ENCODE results near the gene KLK8. TPM values are rescaled to one million over a fixed set of nuclear protein-coding genes. Genes with fewer than 3 reads are reported as not detected.

Gene KLK8
- total RNA-seq, 1 donor from 2014 or later: not detected

- no peak overlapping the region for H3K4me3 Mint-ChIP-seq (ENCODE audit: unreplicated experiment)
- DNase-seq: no peak
- H3K27me3 Mint-ChIP-seq (ENCODE audit: unreplicated experiment): peaks cover 4% of the 10 kb centered on the region
Observed at GRCh38 chr19:51007488-51007887, 6.1 kb upstream of the KLK8 start.

DNA sequence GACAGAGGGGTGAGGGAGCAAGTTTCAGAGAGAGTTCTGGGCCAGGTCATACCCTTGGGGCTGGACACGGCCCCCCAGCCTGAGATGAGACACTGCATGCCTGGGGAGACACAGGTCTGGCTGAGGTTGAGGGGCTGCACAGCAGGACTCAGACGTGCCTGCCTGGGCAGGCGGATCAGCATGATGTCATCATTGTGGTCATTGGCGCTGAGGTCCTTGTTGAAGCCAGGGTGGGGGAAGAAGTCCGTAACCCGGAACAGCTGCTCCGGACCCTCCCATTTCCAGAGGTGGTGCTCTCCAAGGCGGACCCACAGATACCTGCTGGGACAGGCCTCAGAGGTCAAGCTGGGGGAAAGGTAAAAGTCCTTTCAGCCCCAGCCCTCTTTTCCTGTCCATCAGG is 5.0 kb upstream of the KLK8 start:
- Mint-ChIP-seq H3K27me3 (ENCODE audit: unreplicated experiment) (peaks cover 8% of the 10 kb centered on the region), H3K4me1 (ENCODE audit: low read depth, unreplicated experiment) (no peaks in the 10 kb centered on the region), H3K4me3 (ENCODE audit: unreplicated experiment) (no peak overlapping the region), H3K36me3 (ENCODE audit: unreplicated experiment) (no peaks in the 10 kb centered on the region), H3K27ac (ENCODE audit: unreplicated experiment) (no peak overlapping the region), H3K9me3 (ENCODE audit: unreplicated experiment) (peaks cover 1% of the 10 kb centered on the region)
- no peak for DNase-seq
- TF ChIP-seq, protein P1, sequence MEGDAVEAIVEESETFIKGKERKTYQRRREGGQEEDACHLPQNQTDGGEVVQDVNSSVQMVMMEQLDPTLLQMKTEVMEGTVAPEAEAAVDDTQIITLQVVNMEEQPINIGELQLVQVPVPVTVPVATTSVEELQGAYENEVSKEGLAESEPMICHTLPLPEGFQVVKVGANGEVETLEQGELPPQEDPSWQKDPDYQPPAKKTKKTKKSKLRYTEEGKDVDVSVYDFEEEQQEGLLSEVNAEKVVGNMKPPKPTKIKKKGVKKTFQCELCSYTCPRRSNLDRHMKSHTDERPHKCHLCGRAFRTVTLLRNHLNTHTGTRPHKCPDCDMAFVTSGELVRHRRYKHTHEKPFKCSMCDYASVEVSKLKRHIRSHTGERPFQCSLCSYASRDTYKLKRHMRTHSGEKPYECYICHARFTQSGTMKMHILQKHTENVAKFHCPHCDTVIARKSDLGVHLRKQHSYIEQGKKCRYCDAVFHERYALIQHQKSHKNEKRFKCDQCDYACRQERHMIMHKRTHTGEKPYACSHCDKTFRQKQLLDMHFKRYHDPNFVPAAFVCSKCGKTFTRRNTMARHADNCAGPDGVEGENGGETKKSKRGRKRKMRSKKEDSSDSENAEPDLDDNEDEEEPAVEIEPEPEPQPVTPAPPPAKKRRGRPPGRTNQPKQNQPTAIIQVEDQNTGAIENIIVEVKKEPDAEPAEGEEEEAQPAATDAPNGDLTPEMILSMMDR (IDR thresholded peaks at IDR 0.05; ENCODE audit: partially characterized antibody, unreplicated experiment): no peak

More at GRCh38 chr19:51007488-51007887, 6.1 kb upstream of the KLK8 start:
- Mint-ChIP-seq H3K27ac (ENCODE audit: unreplicated experiment) (no peak overlapping the region), H3K9me3 (ENCODE audit: unreplicated experiment) (no peaks in the 10 kb centered on the region), H3K4me1 (ENCODE audit: low read depth, unreplicated experiment) (no peaks in the 10 kb centered on the region), H3K36me3 (ENCODE audit: unreplicated experiment) (no peaks in the 10 kb centered on the region)
- TF ChIP-seq, protein P1 (IDR thresholded peaks at IDR 0.05; ENCODE audit: partially characterized antibody, unreplicated experiment): no peak

DNA sequence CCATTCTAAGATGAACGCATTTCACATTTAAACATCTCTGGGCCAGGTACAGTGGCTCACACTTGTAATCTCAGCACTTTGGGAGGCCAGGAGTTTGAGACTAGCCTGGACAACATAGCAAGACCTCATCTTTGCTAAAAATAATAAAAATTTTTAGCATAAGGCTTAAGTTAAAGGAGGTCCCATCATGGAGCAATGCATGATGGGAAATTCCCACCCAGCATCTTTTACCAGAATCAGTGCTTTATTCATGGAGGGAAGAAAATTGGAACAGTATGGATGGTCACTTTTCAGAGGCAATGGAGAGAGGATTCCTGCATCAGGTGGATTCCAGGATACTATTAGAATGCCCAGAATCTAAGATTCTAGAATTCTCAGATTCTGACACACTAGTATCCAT is 3.8 kb upstream of the KLK8 start:
- H3K9me3 Mint-ChIP-seq (ENCODE audit: unreplicated experiment): peaks cover 1% of the 10 kb centered on the region
- peaks cover 10% of the 10 kb centered on the region for H3K27me3 Mint-ChIP-seq (ENCODE audit: unreplicated experiment)
- H3K36me3 Mint-ChIP-seq (ENCODE audit: unreplicated experiment): no peaks in the 10 kb centered on the region
- TF ChIP-seq, protein P1 (IDR thresholded peaks at IDR 0.05; ENCODE audit: partially characterized antibody, unreplicated experiment): no peak
- no peaks in the 10 kb centered on the region for H3K4me1 Mint-ChIP-seq (ENCODE audit: low read depth, unreplicated experiment)
- no peak overlapping the region for H3K27ac Mint-ChIP-seq (ENCODE audit: unreplicated experiment)
- no peak for DNase-seq
- no peak overlapping the region for H3K4me3 Mint-ChIP-seq (ENCODE audit: unreplicated experiment)

- peaks cover 13% of the 10 kb centered on the region for H3K27me3 Mint-ChIP-seq (ENCODE audit: unreplicated experiment)
- no peaks in the 10 kb centered on the region for H3K36me3 Mint-ChIP-seq (ENCODE audit: unreplicated experiment)
- H3K4me3 Mint-ChIP-seq (ENCODE audit: unreplicated experiment): no peak overlapping the region
- no peak for DNase-seq
- TF ChIP-seq, protein P1 (IDR thresholded peaks at IDR 0.05; ENCODE audit: partially characterized antibody, unreplicated experiment): no peak
- H3K27ac Mint-ChIP-seq (ENCODE audit: unreplicated experiment): no peak overlapping the region
- H3K4me1 Mint-ChIP-seq (ENCODE audit: low read depth, unreplicated experiment): no peaks in the 10 kb centered on the region
- H3K9me3 Mint-ChIP-seq (ENCODE audit: unreplicated experiment): peaks cover 1% of the 10 kb centered on the region
Observed at GRCh38 chr19:51003316-51003715, 1.9 kb upstream of the KLK8 start.

DNA sequence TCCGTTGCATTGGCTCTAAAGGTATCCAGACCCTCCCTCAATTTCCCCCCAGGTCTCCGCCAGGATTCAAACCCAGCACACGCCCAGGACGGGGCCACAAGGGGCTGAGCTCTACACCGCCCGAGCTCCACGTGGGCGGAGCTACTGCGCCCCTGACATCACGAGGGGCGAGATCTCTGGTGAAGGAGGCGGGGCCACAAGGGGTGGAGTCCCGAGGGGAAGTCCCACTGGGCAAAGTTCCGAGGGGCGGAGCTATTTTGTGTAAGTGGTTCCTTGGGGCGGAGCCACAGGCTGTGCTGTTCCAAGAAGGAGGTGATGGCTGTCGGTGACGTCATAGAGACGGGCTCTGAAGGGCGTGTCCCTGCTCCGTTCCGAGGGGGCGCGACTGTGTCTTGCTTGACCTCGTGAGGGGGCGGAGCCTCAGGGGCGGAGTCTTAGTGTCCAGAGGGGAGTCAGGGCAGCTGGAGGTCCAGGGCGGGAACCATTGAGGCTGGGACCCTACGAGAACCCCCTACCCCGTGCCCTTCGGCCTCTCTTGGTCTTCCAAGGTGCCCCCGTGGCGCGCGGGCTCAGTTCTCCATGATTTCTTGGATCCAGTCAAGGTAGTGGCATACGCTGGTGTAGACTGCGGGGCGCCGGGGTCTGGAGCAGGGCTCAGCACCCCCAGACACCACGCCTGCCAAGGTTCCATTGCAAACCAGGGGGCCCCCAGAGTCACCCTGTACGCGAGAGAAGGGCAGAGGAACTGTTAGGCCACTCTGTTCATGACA is 1.3 kb upstream of the KLK8 start:
- TF ChIP-seq, protein P1 (IDR thresholded peaks at IDR 0.05; ENCODE audit: partially characterized antibody, unreplicated experiment): no peak
- Mint-ChIP-seq H3K9me3 (ENCODE audit: unreplicated experiment) (peaks cover 1% of the 10 kb centered on the region), H3K4me1 (ENCODE audit: low read depth, unreplicated experiment) (no peaks in the 10 kb centered on the region), H3K27me3 (ENCODE audit: unreplicated experiment) (peaks cover 16% of the 10 kb centered on the region), H3K4me3 (ENCODE audit: unreplicated experiment) (no peak overlapping the region), H3K27ac (ENCODE audit: unreplicated experiment) (no peak overlapping the region), H3K36me3 (ENCODE audit: unreplicated experiment) (no peaks in the 10 kb centered on the region)
- DNase-seq: peak; percentile 43

Data from glutamatergic neuron (in vitro differentiated cells).